Measurements from ENCODE around the gene NPAS3.

NPAS3 gene

DNA sequence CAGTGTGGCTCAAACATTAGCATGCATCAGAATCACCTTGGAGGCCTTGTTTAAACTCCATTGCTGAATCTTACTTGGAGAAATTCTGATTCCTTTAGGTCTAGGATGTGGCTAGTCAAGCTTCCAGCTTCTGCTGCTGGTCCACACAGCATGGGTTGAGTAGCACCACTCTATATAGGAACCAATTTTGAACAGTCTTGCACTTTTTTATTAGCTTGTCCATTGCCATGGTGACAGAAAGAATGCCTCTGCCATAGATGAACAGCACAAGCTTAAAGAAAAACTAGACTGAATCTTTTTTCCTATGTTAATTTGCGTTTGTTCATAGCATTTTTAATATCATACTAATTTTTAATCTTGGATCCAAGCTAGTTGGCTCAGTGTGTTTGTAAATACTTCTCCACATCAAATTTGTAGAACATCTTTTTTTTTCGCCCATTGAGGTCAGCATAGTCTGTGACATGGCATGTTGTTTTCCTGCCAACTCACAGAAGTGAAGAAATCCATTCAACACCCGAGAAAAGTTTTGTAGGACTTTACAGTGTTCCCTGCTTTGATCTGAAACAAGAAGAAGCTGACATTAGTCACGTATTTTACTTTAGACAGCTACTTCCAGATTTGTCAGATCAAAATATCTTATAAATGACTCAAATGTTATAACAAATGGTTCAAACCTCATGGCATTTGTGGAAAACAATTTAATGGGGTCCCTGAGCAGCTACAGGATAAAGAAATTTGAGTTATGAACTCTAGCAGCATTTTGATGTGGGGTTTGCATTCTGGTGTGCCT lies 573.4 kb downstream of the NPAS3 start:
- TF ChIP-seq GATA3 (IDR thresholded peaks at IDR 0.05; ENCODE audit: low read depth, low read length): no peak
- no peak for TF ChIP-seq GATA2 (IDR thresholded peaks at IDR 0.05; ENCODE audit: low read depth, low read length)

DNA sequence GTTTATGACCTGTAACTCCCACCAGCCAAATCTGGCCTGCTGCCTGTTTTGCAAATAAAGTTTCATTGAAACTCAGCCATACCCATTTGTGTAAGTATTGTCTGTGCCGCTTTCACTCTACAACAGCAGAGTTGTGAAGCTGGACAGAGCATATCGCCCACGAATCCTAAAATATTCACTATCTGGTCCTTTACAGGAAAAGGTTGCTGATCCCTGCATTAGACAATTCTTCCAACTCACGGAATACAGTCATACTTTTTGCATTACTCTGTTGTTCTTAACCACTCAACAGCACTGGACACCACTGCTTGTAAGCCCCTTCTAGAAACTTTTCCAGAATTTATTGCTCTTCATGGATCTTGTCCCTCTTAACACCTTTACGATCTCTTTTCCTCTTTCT lies 576.8 kb downstream of the NPAS3 start:
- TF ChIP-seq GATA2 (IDR thresholded peaks at IDR 0.05; ENCODE audit: low read depth, low read length) (no peak), GATA3 (IDR thresholded peaks at IDR 0.05; ENCODE audit: low read depth, low read length) (no peak)

GRCh38 chr14:33515899-33516298 lies 577.2 kb downstream of the NPAS3 start:
- TF ChIP-seq GATA2 (IDR thresholded peaks at IDR 0.05; ENCODE audit: low read depth, low read length): no peak
- no peak for TF ChIP-seq GATA3 (IDR thresholded peaks at IDR 0.05; ENCODE audit: low read depth, low read length)

- TF ChIP-seq GATA2 (IDR thresholded peaks at IDR 0.05; ENCODE audit: low read depth, low read length): no peak
- TF ChIP-seq GATA3 (IDR thresholded peaks at IDR 0.05; ENCODE audit: low read depth, low read length): no peak
Measured at GRCh38 chr14:33516898-33517436, 578.3 kb downstream of the NPAS3 start.

- TF ChIP-seq GATA3 (IDR thresholded peaks at IDR 0.05; ENCODE audit: low read depth, low read length): no peak
- no peak for TF ChIP-seq GATA2 (IDR thresholded peaks at IDR 0.05; ENCODE audit: low read depth, low read length)
Measured at GRCh38 chr14:33521192-33521591, 582.5 kb downstream of the NPAS3 start.

DNA sequence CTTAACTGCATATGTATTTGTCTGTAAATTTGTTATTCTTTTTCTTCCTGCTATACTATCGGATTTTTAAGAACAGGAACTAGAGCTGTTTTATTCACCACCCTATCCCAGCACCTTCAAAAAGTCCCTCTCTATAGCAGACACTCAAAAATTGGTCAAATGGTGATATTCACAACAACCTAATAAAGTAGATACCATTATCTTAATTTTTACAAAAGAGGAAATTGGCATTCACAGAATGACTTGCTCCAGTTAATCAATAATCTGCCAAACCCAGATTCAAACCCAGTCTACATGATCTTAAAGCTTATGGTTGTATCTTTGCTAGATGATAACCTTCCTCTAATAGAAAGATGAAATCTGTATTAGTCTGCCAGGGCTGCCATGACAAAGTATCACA lies 585.6 kb downstream of the NPAS3 start:
- TF ChIP-seq GATA2 (IDR thresholded peaks at IDR 0.05; ENCODE audit: low read depth, low read length) (no peak), GATA3 (IDR thresholded peaks at IDR 0.05; ENCODE audit: low read depth, low read length) (no peak)

DNA sequence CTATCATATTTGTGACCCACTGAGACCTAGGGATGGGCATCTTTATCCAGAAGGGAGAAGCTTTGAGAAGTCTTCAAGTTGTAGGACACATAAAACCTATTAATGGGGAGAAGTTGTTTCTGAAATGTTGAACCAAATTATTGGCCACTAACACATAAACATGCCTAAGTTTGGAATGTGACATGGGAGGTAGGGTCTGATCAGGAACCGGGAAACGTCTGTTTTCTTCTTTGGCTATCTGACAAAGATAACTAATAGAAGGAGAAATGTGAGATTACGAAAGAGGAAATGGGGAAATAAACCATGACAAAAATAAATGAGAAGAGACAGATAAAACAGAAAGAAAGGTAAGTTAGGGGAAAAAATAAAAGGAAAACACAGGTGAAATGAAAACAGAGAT lies 586.9 kb downstream of the NPAS3 start:
- no peak for TF ChIP-seq GATA3 (IDR thresholded peaks at IDR 0.05; ENCODE audit: low read depth, low read length)
- TF ChIP-seq GATA2 (IDR thresholded peaks at IDR 0.05; ENCODE audit: low read depth, low read length): no peak

DNA sequence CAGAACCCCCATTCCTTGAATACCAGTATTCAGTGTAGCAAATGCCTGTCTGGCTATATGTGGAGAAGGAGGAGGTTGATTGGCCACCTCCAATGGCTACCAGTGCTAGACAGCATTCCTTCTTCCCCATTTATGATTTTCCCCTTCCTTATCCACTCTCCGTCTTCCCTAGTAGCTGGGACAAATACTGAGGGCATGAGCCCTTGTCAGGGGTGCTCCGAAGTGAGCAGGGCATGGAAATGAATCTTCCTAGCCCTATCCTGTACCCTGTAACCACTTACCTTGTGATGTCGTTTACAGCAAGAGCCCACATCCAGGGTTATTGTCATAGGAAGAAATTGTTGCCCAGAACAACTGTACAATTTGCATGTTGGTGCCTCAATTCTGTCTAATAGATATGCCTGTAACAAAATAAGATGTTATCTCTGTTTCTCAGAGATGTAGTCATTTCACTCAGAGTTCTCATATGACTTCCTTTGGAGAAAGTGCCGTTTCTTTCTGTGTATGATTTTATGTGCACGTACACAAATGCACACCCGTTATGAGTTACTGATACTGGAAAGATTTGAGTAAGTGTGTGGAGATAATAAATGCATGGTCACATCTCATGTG lies 588.5 kb downstream of the NPAS3 start:
- TF ChIP-seq GATA3 (IDR thresholded peaks at IDR 0.05; ENCODE audit: low read depth, low read length): no peak
- no peak for TF ChIP-seq GATA2 (IDR thresholded peaks at IDR 0.05; ENCODE audit: low read depth, low read length)

- TF ChIP-seq GATA3 (IDR thresholded peaks at IDR 0.05; ENCODE audit: low read depth, low read length) (no peak), GATA2 (IDR thresholded peaks at IDR 0.05; ENCODE audit: low read depth, low read length) (no peak)
Measured at GRCh38 chr14:33528655-33529054, 590.0 kb downstream of the NPAS3 start.

GRCh38 chr14:33529787-33530757 lies 591.4 kb downstream of the NPAS3 start:
- no peak for TF ChIP-seq GATA2 (IDR thresholded peaks at IDR 0.05; ENCODE audit: low read depth, low read length)
- TF ChIP-seq GATA3 (IDR thresholded peaks at IDR 0.05; ENCODE audit: low read depth, low read length): no peak

DNA sequence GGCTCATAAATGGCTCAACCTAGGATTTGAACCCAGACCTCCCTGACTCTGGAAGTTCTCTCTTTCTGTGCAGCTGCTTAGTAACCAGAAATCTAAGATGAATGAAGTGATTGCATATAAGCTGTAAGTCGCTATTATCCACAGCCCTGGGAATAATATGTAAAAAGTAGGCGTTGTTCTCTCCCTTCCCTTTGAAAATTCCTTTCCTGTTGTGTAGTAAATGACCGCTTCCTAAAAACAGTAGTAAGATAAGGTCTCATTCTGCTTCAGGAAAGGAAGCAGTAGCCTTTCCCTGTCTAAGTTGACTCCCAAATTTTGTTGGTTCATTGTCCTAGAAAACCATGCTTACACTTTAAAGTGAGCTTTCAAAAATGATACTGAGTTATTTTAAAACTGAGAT lies 593.9 kb downstream of the NPAS3 start:
- no peak for TF ChIP-seq GATA3 (IDR thresholded peaks at IDR 0.05; ENCODE audit: low read depth, low read length)
- TF ChIP-seq GATA2 (IDR thresholded peaks at IDR 0.05; ENCODE audit: low read depth, low read length): no peak

DNA sequence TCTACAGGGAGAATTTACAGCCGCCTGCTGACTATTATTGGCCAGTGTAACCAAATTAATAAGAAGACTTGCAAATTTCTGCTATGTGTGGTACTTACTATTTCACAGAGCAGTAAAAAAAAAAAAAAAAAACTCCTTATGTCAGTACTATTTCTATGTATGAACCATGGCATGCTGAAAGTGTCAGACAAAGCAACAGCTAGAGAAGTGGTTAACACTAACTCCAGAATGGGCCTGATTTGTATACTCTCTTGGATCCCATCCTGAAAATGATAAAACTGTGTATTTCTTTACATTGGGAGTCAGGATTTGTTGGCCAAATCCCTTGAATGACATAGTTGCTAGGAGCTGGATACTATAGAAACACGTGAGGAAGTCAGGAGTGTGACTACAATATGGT lies 595.4 kb downstream of the NPAS3 start:
- TF ChIP-seq GATA2 (IDR thresholded peaks at IDR 0.05; ENCODE audit: low read depth, low read length) (no peak), GATA3 (IDR thresholded peaks at IDR 0.05; ENCODE audit: low read depth, low read length) (no peak)

DNA sequence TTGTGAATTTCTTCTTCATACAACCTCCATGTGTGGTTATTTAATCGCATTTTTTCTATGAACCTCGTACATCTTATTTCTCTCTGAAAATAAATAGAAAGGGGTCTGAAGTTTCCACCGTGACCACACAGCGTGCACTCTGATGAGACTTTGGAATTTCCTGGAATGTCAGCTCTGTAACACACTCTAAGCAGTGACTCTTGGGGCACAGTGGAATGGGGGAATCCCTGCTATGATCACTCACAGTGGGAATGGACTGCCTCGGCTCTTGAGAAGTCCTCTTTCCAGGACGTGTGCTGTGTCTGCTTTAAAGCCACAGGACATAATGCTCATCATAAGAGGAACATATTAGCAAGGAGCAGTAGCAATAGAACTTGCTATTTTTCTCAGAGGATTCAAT lies 596.0 kb downstream of the NPAS3 start:
- TF ChIP-seq GATA2 (IDR thresholded peaks at IDR 0.05; ENCODE audit: low read depth, low read length) (no peak), GATA3 (IDR thresholded peaks at IDR 0.05; ENCODE audit: low read depth, low read length) (no peak)

GRCh38 chr14:33539918-33540357 lies 601.3 kb downstream of the NPAS3 start:
- TF ChIP-seq GATA3 (IDR thresholded peaks at IDR 0.05; ENCODE audit: low read depth, low read length): no peak
- TF ChIP-seq GATA2 (IDR thresholded peaks at IDR 0.05; ENCODE audit: low read depth, low read length): no peak
